ENCODE results near the gene SURF4. TPM values are rescaled to one million over a fixed set of nuclear protein-coding genes. Genes with fewer than 3 reads are reported as not detected.

The SURF4 gene
- total and polyA plus RNA-seq, 2 donors (not counting 1 experiment from before 2014, with no cell fraction given): 34.7 to 43.8 TPM

DNA sequence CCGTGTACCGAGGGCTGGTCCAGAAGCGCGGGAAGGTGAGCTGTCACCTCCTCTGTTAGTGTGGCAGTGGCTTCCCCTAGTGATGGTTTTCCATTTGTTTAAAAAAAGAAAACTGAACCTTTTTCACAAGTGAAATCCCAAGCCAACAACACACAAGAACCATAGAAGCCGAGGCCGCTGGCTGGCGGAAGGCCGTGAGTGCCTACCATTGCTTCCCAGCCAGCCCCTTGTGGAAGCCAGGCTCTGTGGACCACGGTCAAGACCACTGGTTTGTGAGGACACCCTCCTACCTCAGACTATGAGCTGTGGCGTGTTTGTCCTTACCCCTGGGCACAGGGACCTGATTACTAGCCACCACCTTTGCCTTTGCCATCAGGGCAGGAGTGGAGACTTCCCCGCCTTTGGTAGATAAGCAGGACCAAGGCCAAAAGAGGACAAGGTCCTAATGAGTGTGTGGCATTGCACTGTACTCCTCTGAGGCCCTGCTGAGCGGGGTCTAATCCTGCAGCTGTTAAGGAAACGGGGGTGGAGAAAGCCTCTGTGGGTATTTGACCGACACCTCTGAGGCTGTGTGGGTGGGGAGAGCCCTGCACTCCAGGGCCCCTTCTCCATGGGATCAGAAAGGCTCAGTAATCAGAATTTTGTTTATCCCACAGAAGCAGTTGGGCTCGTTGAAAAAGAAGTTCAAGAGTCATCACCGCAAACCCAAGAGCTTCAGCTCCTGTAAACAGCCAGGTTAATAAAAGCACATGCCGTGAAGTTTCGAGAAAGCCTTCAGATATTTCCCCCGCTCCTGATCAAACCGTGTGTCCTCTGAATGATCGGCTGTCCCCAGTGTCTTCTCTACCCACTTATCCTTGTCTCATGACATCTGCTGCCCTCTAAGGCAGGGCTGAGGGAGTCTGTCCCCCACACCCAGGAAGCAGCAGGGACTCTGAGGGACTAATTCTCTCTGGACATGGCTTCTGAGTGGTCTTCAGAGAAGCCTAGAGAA is 15.2 kb downstream of the SURF4 start:
- Histone ChIP-seq H3K9me3 (ENCODE audit: control extremely low read depth in 1 of 3, control insufficient read depth in 2 of 3, insufficient read depth in 1 of 3, low read length in 2 of 3) (peaks cover 0 to 3% (median 0%) of the 10 kb centered on the region in 3 donors), H3K79me2 (ENCODE audit: control insufficient read depth, insufficient read depth, low read length) (peaks cover 33% of the 10 kb centered on the region), H2AFZ (ENCODE audit: insufficient read depth, low read depth, low read length, poor library complexity, severe bottlenecking) (no peak overlapping the region), H3K4me2 (replicated peaks; ENCODE audit: low read depth, low read length, poor library complexity, severe bottlenecking) (no peak overlapping the region), H3K4me3 (ENCODE audit: control extremely low read depth in 1 of 5, extremely low read depth in 1 of 5, insufficient read depth in 1 of 5, low read depth in 2 of 5, low read length in 4 of 5) (no peak overlapping the region), H3K27me3 (replicated peaks in 1 of 4; ENCODE audit: control extremely low read depth in 1 of 4, control insufficient read depth in 3 of 4, insufficient read depth in 4 of 4, low read length in 3 of 4) (no peaks in the 10 kb centered on the region), H4K20me1 (ENCODE audit: control insufficient read depth, insufficient read depth, low read length, poor library complexity, severe bottlenecking) (peaks cover 38% of the 10 kb centered on the region), H3K4me1 (ENCODE audit: control insufficient read depth in 2 of 2, insufficient read depth in 2 of 2, low read length in 2 of 2) (peaks cover 11 to 19% of the 10 kb centered on the region in 2 donors), H3K27ac (ENCODE audit: low read length in 2 of 2) (no peak overlapping the region), H3K36me3 (replicated peaks in 1 of 2; ENCODE audit: control extremely low read depth in 1 of 2, control insufficient read depth in 1 of 2, extremely low read depth in 1 of 2, insufficient read depth in 2 of 2, low read length in 1 of 2) (peaks cover 0 to 68% of the 10 kb centered on the region in 2 experiments), H3K9ac (ENCODE audit: low read length) (no peak overlapping the region)
- intact Hi-C loops (cut with micrococcal nuclease): no loop called here
- H3K4me1 Mint-ChIP-seq: peaks cover 24% of the 10 kb centered on the region
- no peak for TF ChIP-seq EZH2 (IDR thresholded peaks at IDR 0.05; ENCODE audit: borderline replicate concordance, insufficient read depth, low read depth, low read length, poor library complexity, severe bottlenecking)
- no peak for TF ChIP-seq CTCF (IDR thresholded peaks at IDR 0.05)
- ChIA-PET POLR2A (interaction anchor here (1.0 kb wide), 1 partner anchor 12 kb away, joined by 3 read pairs; the partner anchor contains the start of genes MED22 and RPL7A), CTCF (interaction anchor here (1.1 to 2.0 kb wide), 2 partner anchors 13 to 42 kb away, joined by 3 to 7 read pairs; partner anchors contain the start of genes MED22 and RPL7A)
- ATAC-seq (ENCODE audit: low read depth) (no peak), DNase-seq (no peak)
- 88% methylated on average over 17 of the region's 21 CpGs for WGBS (ENCODE audit: insufficient coverage)
- no peaks in the 10 kb centered on the region for H3K27me3 Mint-ChIP-seq
- no peaks in the 10 kb centered on the region for H3K9me3 Mint-ChIP-seq (ENCODE audit: insufficient read depth)
- no peak overlapping the region for H3K4me3 Mint-ChIP-seq
- H3K27ac Mint-ChIP-seq: no peak overlapping the region
